Small intestine (tissue), 16 donors: ENCODE data around the gene LYG1. TPM values are rescaled to one million over a fixed set of nuclear protein-coding genes. Genes with fewer than 3 reads are reported as not detected.
"Not testable (repeated sequence)": the region's sequence is repeated elsewhere in the genome, so short reads cannot be mapped to it uniquely, and the experiment has no call there.

Source experiments
- DNase-seq, 2 donors: peaks; one replicate each; pipeline versions ENCODE4 v3.0.0 to v3.0.0-alpha.2; 2013
- FAIRE-seq: peaks from 2 replicates; lab custom pipeline; 2012; peaks lifted over from hg19 to GRCh38; lab: Jason Lieb, UNC
- H3K27ac ChIP-seq, 3 donors: one replicate each; pipeline ENCODE4 v1.5.1; 2013; ENCODE audit warnings: low read length in 2 of 3, mild to moderate bottlenecking in 2 of 3, control low read depth in 1 of 3, inconsistent platforms in 1 of 3, low read depth in 1 of 3, moderate library complexity in 1 of 3
- H3K27me3 ChIP-seq, 3 donors: one replicate each; pipeline ENCODE4 v1.6.1; 2013; ENCODE audit warnings: low read length in 3 of 3, inconsistent platforms in 1 of 3; ENCODE audit not compliant: control insufficient read depth in 3 of 3, insufficient read depth in 3 of 3
- H3K36me3 ChIP-seq, 3 donors: one replicate each; pipeline ENCODE4 v1.6.1; 2013; ENCODE audit warnings: low read length in 3 of 3, inconsistent platforms in 1 of 3, low read depth in 1 of 3, mild to moderate bottlenecking in 1 of 3, moderate library complexity in 1 of 3; ENCODE audit not compliant: control insufficient read depth in 3 of 3, insufficient read depth in 2 of 3
- H3K4me1 ChIP-seq, 3 donors: one replicate each; pipeline ENCODE4 v1.6.1; 2013; ENCODE audit warnings: low read length in 2 of 3, inconsistent platforms in 1 of 3, low read depth in 1 of 3, mild to moderate bottlenecking in 1 of 3, moderate library complexity in 1 of 3; ENCODE audit not compliant: control insufficient read depth in 3 of 3, insufficient read depth in 2 of 3
- H3K4me3 ChIP-seq, 3 donors: one replicate each; pipeline ENCODE4 v1.5.1; 2013; ENCODE audit warnings: low read length in 3 of 3, control low read depth in 1 of 3, inconsistent platforms in 1 of 3, low read depth in 1 of 3, mild to moderate bottlenecking in 1 of 3, moderate library complexity in 1 of 3
- H3K9me3 ChIP-seq, 2 donors: one replicate each; pipeline ENCODE4 v1.6.1; 2013; ENCODE audit warnings: low read depth in 1 of 2, low read length in 1 of 2; ENCODE audit not compliant: control insufficient read depth in 2 of 2, insufficient read depth in 1 of 2
- WGBS, 3 donors: extraction: QIAGEN DNeasy Blood & Tissue Kit; methylation state at CpG; one replicate each; pipeline ENCODE4 v1.1.7; 2013; 5-methylcytosine and 5-hydroxymethylcytosine counted together
- long read RNA-seq, 10 donors: transcript quantifications; one replicate each; lab custom pipeline, GENCODE V29; 2026
- polyA plus RNA-seq, 4 donors: library from polyadenylated mRNA; stranded (reverse) in 3 of 4; unstranded in 1 of 4; fragments of 200-250 nt in 3 of 4; fragments of 120-200 nt in 1 of 4; gene quantifications; one replicate each; pipeline versions ENCODE4 v1.2.1 to v1.2.3, GENCODE V29; 2013
- donor health status: healthy with polysubstance abuse.
- donor health status: control.
- donor health status: control.
- donor health status: Bipolar disorder and iron deficiency.
- donor health status: healthy.

LYG1 gene
- 10 to 100 TPM in 1 of 4 donors, 1 to 10 TPM in 3; 1.5 to 14.3 (median 3.6) TPM for polyA plus RNA-seq
- long read RNA-seq, donor 1 = 0 reads
- long read RNA-seq, donor 2 = 0 reads
- long read RNA-seq, donor 3 = 0 reads
- long read RNA-seq, donor 4 = 0 reads
- long read RNA-seq, donor 5 = 0 reads
- long read RNA-seq, donor 6 = 0 reads
- long read RNA-seq, donor 7 = 0 reads
- long read RNA-seq, donor 8 = 0 reads
- long read RNA-seq, donor 9 = 0 reads
- long read RNA-seq, donor 10 = 0 reads

- H3K9me3 ChIP-seq, H3K4me3 ChIP-seq, H3K27ac ChIP-seq, H3K36me3 ChIP-seq, H3K27me3 ChIP-seq, H3K4me1 ChIP-seq, FAIRE-seq, DNase-seq: not testable (repeated sequence)
- WGBS, 3 donors = 79 to 88% (median 80%) methylated on average over 2 of the region's 2 CpGs
These were observed at the start of gene LYG1 for GRCh38 chr2:99301097-99301496. Gene LYG1, minus strand, starts transcription at chr2:99301197. Its CDS starts 5,527 bp downstream, at chr2:99295670.

GRCh38 chr2:99350194-99350593 is 49.2 kb upstream of the LYG1 start:
- H3K27me3 ChIP-seq = no peaks in the 10 kb centered on the region
- FAIRE-seq (no peak), DNase-seq (no peak)
- H3K27ac ChIP-seq = no peak overlapping the region
- no peak overlapping the region for H3K4me3 ChIP-seq
- no peaks in the 10 kb centered on the region for H3K9me3 ChIP-seq
- H3K36me3 ChIP-seq = peaks cover 0 to 2% (median 0%) of the 10 kb centered on the region in 3 donors
- H3K4me1 ChIP-seq = no peaks in the 10 kb centered on the region

- Histone ChIP-seq H3K27ac (no peak overlapping the region), H3K36me3 (peaks cover 0 to 2% (median 0%) of the 10 kb centered on the region in 3 donors), H3K4me1 (no peaks in the 10 kb centered on the region), H3K27me3 (no peaks in the 10 kb centered on the region), H3K4me3 (no peak overlapping the region), H3K9me3 (no peaks in the 10 kb centered on the region)
- no peak for DNase-seq
- no peak for FAIRE-seq
- whole genome bisulfite sequencing, 3 donors = 73 to 87% (median 77%) methylated on average over 3 of the region's 3 CpGs
These were observed 47.2 kb upstream of the LYG1 start for GRCh38 chr2:99348173-99348572.

- Histone ChIP-seq H3K9me3 (no peaks in the 10 kb centered on the region), H3K36me3 (peaks cover 0 to 2% (median 0%) of the 10 kb centered on the region in 3 donors), H3K27ac (no peak overlapping the region), H3K27me3 (no peaks in the 10 kb centered on the region), H3K4me1 (peaks cover 0 to 2% (median 0%) of the 10 kb centered on the region in 3 donors), H3K4me3 (no peak overlapping the region)
- no peak for DNase-seq
- no peak for FAIRE-seq
These were observed 45.2 kb upstream of the LYG1 start for GRCh38 chr2:99346218-99346617.

GRCh38 chr2:99345446-99345845 is 44.4 kb upstream of the LYG1 start:
- not testable (repeated sequence) for FAIRE-seq, H3K9me3 ChIP-seq, H3K27ac ChIP-seq, H3K36me3 ChIP-seq, H3K4me3 ChIP-seq, DNase-seq, H3K27me3 ChIP-seq, H3K4me1 ChIP-seq
- 96 to 98% (median 96%) methylated on average over 7 of the region's 7 CpGs for WGBS, 3 donors

GRCh38 chr2:99342536-99342935 is 41.5 kb upstream of the LYG1 start:
- FAIRE-seq (no peak), DNase-seq (no peak)
- Histone ChIP-seq H3K36me3 (peaks cover 0 to 2% (median 0%) of the 10 kb centered on the region in 3 donors), H3K9me3 (no peaks in the 10 kb centered on the region), H3K4me3 (no peak overlapping the region), H3K27ac (no peak overlapping the region), H3K4me1 (peaks cover 0 to 4% (median 0%) of the 10 kb centered on the region in 3 donors), H3K27me3 (no peaks in the 10 kb centered on the region)
- WGBS, 3 donors = 95 to 98% (median 97%) methylated on average over 2 of the region's 2 CpGs

GRCh38 chr2:99340669-99341236 is 39.8 kb upstream of the LYG1 start:
- FAIRE-seq (no peak), DNase-seq (peak in 1 of 2 donors; percentile 3)
- no peaks in the 10 kb centered on the region for H3K36me3 ChIP-seq
- peaks cover 0 to 4% (median 0%) of the 10 kb centered on the region in 3 donors for H3K4me1 ChIP-seq
- H3K4me3 ChIP-seq = no peak overlapping the region
- H3K27ac ChIP-seq = no peak overlapping the region
- no peaks in the 10 kb centered on the region for H3K9me3 ChIP-seq
- H3K27me3 ChIP-seq = no peaks in the 10 kb centered on the region
- WGBS, 3 donors = 85 to 91% (median 86%) methylated on average over 8 of the region's 8 CpGs

- no peaks in the 10 kb centered on the region for H3K9me3 ChIP-seq
- FAIRE-seq (no peak), DNase-seq (no peak)
- peaks cover 0 to 4% (median 3%) of the 10 kb centered on the region in 3 donors for H3K4me1 ChIP-seq
- H3K27ac ChIP-seq = peak overlapping the region; percentile 50 to 94 (median 90)
- WGBS, 3 donors = 0 to 1% (median 1%) methylated on average over 17 of the region's 17 CpGs
- H3K27me3 ChIP-seq = no peaks in the 10 kb centered on the region
- H3K36me3 ChIP-seq = no peaks in the 10 kb centered on the region
- peak overlapping the region; percentile 70 to 86 (median 79) for H3K4me3 ChIP-seq
These were observed 37.1 kb upstream of the LYG1 start for GRCh38 chr2:99338029-99338585.
